SW480 (cell line): ENCODE measurements around the gene FDXACB1.
"Not testable (repeated sequence)": the region's sequence is repeated elsewhere in the genome, so short reads cannot be mapped to it uniquely, and the experiment has no call there.

ENCODE experiments used
- DNase-seq: peaks from one replicate; pipeline ENCODE4 v3.0.0-alpha.2; 2016; ENCODE audit warnings: low spot score

Gene FDXACB1

DNA sequence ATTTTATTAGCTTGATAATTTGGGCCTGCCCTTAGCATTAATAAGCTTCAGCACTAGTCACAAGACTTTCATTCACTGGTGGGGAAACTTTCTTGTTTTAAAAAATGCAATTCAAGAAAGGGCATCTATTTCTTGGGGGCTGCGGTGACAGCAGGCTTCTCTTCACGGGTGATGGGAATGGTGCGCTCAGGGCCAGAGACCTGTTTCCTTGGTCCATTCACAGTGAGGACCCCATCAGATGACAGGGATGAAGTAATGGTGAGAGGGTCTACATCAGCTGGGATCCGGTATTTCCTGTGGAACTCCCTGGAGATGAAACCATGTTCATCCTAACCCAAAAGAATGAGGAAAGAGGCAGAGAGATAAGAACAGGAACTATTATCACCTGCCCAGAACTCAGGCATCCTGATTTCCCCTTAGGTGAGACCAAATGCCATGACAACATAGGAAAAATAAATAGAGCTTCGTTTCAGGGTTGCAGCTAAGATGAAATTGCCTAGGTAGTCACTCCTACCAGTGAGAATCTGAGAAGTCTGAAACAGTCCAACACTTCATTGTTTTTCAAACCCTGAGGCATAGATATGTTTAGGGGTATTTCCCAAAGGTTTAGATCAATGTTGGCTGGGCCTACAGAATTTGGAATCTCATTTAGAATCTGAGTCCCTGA is 29.8 kb upstream of the FDXACB1 start:
- no peak for DNase-seq

DNA sequence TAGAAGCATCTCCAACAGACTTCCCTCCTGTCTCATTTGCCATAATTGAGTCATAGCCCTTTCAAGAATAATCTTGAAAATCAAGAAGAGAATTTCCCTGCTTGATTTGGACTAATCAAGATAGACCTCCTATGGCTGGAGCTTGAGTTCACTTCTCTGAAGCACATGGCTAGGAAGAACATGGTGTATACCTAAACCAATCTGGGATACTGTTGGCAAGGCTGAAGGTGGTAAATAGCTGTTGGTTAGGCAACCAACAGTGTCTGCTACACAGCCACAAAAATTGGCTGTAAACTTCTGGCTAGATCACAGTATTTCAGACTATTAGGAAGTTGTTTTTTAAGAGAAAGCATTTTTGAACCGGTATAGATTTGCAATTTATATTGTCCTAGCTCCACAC is 27.7 kb upstream of the FDXACB1 start:
- DNase-seq, result no peak

- DNase-seq, result no peak
Measured at GRCh38 chr11:111905411-111905810, 26.4 kb upstream of the FDXACB1 start.

- no peak for DNase-seq
Measured at GRCh38 chr11:111886844-111887243, 7.9 kb upstream of the FDXACB1 start.

GRCh38 chr11:111886032-111886431 is 7.1 kb upstream of the FDXACB1 start:
- no peak for DNase-seq

DNA sequence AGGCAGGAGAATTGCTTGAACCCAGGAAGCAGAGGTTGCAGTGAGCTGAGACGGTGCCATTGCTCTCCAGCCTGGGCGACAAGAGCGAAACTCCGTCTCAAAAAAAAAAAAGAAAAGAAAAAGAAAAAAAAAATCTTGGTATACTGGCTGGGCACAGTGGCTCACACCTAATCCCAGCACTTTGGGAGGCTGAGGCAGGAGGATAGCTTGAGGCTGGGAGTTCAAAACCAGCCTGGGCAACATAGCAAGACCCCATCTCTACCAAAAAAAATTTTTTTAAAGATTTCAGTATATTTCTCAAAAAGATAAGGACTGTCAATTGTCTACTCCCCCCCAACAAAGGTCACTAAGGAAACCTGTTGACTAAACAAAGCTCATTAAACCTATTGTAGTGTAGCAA is 6.1 kb upstream of the FDXACB1 start:
- DNase-seq, result not testable (repeated sequence)

GRCh38 chr11:111882202-111882601 is 3.2 kb upstream of the FDXACB1 start:
- no peak for DNase-seq

DNA sequence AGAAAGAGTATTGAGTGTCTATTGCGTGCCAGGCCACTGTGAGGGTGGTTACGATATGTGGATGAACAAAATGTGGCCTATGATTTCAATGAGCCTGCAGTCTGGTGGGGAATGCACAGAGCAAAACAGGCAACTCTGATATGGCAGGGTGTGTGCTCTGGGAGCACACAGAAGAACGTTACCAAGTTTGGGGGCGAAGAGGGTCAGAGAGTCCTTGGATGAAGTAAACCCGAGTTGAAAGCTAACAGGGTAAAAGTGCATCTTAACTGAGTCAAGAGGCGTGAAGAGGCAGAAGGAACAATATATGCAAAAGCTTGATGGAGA is 634 bp upstream of the FDXACB1 start:
- DNase-seq, result no peak

DNA sequence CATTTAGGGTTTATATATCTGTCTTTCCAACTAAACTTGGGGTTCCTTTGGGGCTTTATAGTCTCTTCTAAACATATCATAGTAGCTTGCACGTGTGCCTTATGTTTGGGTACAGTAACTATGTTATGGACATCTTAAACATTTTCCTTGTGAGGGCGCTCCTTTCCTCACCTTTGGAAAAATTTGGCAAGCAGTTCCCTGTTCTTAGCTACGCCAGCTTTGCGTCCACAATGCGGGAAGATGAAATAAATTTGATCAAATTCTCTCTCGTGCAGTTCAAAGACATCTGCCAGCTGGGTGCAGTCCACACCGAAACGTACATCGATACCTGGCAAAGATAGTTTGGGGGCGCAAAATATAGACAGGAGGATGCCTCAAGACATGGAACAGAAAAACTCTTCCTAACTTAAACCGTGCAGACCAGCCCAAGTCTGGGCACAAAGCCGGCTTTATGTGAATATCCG is 548 bp downstream of the FDXACB1 start:
- peak; percentile 56 for DNase-seq

- DNase-seq, result peak; percentile 8
Measured at GRCh38 chr11:111871693-111872161, 7.2 kb downstream of the FDXACB1 start.

DNA sequence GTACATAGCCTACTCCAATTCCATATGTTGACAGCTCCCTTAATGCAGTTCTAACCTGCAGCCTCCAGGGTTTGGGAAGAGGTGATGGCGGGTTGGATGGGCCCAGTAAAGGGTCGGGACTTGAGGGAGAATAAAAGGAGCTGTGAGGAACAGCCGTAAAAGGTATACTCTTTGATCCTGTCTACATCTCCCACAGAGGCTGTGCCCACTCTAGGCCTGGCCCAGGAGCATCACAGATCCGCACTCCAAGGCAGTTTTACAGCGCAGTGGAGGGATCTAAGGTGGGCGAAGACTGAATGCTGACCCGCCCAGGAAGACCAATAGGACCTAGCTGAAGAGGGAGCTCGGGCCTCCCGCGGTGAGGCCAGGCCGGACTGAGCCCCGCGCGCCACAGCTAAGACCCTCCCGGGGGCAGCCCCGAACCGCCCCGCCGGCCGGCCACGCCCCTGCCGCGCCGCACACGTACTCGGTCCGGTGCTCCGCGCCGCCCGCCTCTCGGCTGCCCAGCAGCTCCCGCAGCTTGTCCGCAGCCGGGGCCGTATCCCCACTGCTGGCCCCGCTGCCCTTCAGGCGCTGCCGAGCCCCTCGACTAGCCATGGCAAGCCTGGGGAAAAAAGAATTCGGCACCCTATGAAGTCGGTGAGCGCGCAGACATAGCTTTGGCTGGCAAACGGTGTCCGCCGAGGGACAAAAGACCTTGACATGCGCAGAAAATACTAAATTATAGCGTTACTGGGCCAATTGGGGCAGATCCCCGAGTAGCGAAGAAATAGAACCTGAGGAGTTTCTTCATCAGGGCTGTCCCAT is 7.9 kb downstream of the FDXACB1 start, which contains the start of gene ALG9:
Gene ALG9, minus strand, starts transcription at position 696 of the 807 bp plus-strand sequence. Its CDS starts 99 bp downstream, at position 597.
- peak; percentile 85 for DNase-seq

DNA sequence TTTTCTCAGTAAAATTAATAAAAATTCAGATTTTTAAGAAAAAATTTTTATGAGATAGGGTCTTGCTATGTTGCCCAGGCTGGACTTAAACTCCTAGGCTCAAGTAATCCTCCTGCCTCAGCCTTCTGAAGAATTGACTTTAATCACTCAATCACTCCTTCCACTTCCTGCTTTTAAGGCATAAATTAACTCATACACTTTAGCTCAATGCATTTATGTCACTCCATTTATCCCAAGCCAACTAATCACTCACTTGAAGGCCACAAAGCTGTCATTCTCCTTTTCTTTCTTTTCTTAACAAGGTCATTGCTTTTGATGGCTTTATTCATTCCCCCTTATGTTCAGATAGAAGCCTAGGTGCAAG is 8.5 kb downstream of the FDXACB1 start:
- no peak for DNase-seq

DNA sequence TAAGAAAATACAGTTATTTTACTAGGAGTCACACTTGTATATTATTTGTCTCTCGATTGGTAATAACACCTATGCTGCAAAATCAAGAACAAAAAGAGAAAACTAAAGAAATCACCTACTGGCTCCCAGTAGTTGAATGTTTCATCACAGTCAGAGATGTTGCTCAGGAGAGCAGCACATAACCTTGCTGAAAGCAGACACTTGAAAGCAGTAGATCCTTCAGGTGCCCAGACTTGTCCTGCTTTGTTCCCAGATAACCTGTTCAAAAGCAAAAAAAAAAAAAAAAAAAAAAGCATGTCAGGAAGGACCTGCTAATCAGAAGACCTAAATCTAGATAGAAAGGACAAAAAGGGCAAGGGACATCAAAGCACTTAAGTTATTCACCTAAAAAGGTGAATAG is 8.9 kb downstream of the FDXACB1 start:
- no peak for DNase-seq

DNA sequence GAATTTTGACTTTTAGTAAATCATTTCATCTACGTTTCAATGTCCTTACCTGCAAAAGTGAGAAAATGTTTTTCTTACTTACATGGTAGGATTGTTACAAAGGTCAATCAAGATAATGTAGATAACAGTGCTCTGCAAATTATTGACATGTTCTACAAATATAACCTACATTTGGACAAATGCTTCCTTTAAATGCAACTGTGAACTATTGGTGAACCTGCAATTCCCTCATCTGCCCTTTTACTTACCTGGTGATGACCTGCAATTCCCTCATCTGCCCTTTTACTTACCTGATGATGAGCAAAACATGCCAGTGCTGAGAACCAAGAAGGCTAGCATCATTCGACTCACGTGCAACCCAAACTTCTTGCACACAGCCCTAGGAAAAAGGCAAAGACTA is 18.7 kb downstream of the FDXACB1 start:
- no peak for DNase-seq

- DNase-seq, result no peak
Measured at GRCh38 chr11:111855506-111855905, 23.5 kb downstream of the FDXACB1 start.

GRCh38 chr11:111852103-111852502 is 26.9 kb downstream of the FDXACB1 start:
- no peak for DNase-seq

DNA sequence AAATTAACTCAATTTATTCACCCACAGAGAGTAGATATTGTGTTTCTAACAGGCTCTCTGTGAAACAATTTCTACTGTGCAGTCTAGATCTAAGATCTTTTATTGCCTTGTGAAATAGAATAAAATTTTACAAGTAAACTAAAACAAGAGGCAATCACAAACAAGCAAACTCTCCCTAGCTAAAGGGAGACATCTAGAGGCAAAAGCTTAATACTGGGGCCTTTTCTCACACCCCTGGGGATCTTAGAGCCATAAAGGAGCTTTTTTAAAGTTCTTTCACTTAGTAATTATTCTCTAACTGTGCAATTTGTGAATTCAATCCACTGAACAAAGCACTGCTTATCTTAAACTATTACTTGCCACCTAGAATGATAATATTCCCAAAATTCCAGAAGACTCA is 27.3 kb downstream of the FDXACB1 start:
- peak; percentile 15 for DNase-seq

GRCh38 chr11:111851067-111851466 is 27.9 kb downstream of the FDXACB1 start:
- DNase-seq, result no peak

DNA sequence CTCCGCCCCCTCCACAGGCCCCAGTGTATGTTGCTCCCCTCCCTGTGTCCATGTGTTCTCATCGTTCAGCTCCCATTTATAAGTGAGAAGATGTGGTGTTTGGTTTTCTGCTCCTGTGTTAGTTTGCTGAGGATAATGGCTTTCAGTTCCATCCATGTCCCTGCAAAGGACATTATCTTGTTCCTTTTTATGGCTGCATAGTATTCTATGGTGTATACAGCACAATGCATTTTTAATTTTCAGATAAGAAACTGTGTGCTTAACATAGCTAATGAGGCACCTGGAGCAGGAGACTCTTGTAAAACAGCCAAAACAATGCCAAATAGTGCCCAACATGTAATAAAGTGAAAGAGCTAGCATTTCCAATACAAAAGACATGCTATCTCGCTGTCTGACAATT is 29.3 kb downstream of the FDXACB1 start:
- no peak for DNase-seq

DNA sequence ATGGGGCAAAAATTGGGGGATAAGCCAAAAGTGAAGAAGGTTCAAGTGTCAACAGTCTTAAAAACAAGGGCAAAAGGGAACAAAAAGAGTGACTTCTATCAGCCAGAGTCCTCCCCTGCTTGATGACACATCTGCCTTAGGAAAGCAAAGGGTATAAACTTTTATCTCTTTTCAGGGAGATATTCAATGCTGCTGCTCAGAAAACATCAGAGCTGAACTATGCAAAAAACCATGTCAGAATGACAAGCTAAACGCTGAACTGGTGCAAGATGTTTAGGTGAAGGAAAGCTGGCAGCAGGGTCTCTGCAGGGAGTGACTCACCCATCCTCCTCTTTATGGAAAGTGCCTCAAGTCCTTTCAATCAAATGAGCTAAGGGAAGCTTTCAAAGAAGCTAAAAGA is 32.3 kb downstream of the FDXACB1 start:
- DNase-seq, result no peak

GRCh38 chr11:111846063-111846462 is 32.9 kb downstream of the FDXACB1 start:
- no peak for DNase-seq

DNA sequence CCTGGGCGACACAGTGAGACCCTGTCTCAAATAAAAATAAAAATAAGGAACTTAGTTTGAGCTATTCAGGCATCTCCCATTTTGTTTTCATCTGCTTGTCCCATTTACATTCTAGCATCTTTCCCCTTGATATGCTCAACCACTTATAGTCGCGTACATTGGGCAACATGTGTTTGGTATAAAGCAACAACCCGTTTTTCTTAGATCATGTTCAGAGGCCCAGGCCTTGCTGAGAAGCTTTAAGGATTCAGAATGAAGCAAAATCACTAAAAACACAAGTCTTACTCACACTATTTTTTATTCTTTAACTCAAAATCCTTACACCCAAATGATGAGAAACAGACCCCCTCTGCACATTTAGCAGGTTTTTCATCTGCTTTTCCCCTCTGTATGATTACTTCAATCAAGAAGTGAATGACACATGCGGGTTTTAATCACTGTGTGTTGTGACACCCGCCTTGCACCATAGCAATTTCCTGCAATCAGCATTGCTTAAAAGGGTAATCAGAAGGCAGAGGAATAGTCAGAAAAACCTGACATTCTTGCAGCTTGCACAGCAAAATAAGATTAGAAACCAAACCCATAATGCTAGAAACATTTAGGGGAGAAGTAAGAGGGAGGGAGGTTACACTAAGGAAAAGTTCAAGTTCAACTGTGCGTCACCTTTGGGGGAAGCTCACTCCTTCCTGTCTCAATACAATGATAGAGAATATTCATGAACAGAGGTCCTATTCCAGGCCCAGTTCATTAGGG is 33.5 kb downstream of the FDXACB1 start:
- DNase-seq, result no peak

GRCh38 chr11:111843661-111844060 is 35.3 kb downstream of the FDXACB1 start:
- no peak for DNase-seq
